Liver (tissue), 9 donors: ENCODE measurements around the gene SESN3. TPM values are rescaled to one million over a fixed set of nuclear protein-coding genes. Genes with fewer than 3 reads are reported as not detected.

Experiments
- DNase-seq: peaks from one replicate; pipeline ENCODE4 v3.0.0-alpha.2; 2017; ENCODE audit warnings: low spot score
- H3K27ac ChIP-seq, 2 donors: one replicate each; pipeline ENCODE4 v1.7.0; 2013; ENCODE audit warnings: inconsistent platforms in 2 of 2, low read length in 2 of 2, control low read depth in 1 of 2, low read depth in 1 of 2, mild to moderate bottlenecking in 1 of 2
- H3K27me3 ChIP-seq, 4 donors: one replicate each; pipeline versions ENCODE4 v1.6.1 to v1.7.0; 2013; ENCODE audit warnings: low read length in 3 of 4, inconsistent platforms in 1 of 4, mild to moderate bottlenecking in 1 of 4, moderate library complexity in 1 of 4; ENCODE audit not compliant: control insufficient read depth in 4 of 4, insufficient read depth in 4 of 4
- H3K36me3 ChIP-seq, 4 donors: one replicate each; pipeline versions ENCODE4 v1.6.1 to v1.7.0; 2013; ENCODE audit warnings: low read length in 3 of 4, mild to moderate bottlenecking in 3 of 4, low read depth in 1 of 4, moderate library complexity in 1 of 4; ENCODE audit not compliant: control insufficient read depth in 4 of 4, insufficient read depth in 3 of 4
- H3K4me1 ChIP-seq, 4 donors: one replicate each; pipeline versions ENCODE4 v1.6.1 to v1.7.0; 2013; ENCODE audit warnings: low read length in 3 of 4, mild to moderate bottlenecking in 3 of 4, moderate library complexity in 1 of 4; ENCODE audit not compliant: control insufficient read depth in 4 of 4, insufficient read depth in 4 of 4
- H3K4me3 ChIP-seq, 3 donors: one replicate each; pipeline versions ENCODE4 v1.6.1 to v1.7.0; 2013; ENCODE audit warnings: low read length in 3 of 3, control low read depth in 1 of 3, low read depth in 1 of 3, mild to moderate bottlenecking in 1 of 3
- H3K9ac ChIP-seq, 2 donors: one replicate each; pipeline ENCODE4 v1.7.0; 2013; ENCODE audit warnings: low read length in 2 of 2, mild to moderate bottlenecking in 2 of 2, moderate library complexity in 2 of 2, control low read depth in 1 of 2, low read depth in 1 of 2
- H3K9me3 ChIP-seq, 4 donors: one replicate each; pipeline versions ENCODE4 v1.6.1 to v1.7.0; 2013; ENCODE audit warnings: low read length in 3 of 4; ENCODE audit not compliant: control insufficient read depth in 4 of 4
- CTCF ChIP-seq: fragments of 150-350 bp; IDR thresholded peaks from 2 replicates; pipeline ENCODE4 v1.5.1; 2017; ENCODE audit warnings: improper control_type of control experiment, low read depth, low read length; ENCODE audit not compliant: missing input control
- EGR1 ChIP-seq, 2 donors: IDR thresholded peaks; 2 replicates each; pipeline ENCODE4 v1.6.1; 2016 to 2018; ENCODE audit warnings: antibody characterized with exemption in 2 of 2, low read depth in 2 of 2
- FOXA2 ChIP-seq: IDR thresholded peaks from 2 replicates; pipeline ENCODE4 v1.6.1; 2016; ENCODE audit warnings: antibody characterized with exemption
- GABPA ChIP-seq, 2 donors: IDR thresholded peaks in 1 of 2; conservative IDR thresholded peaks in 1 of 2; 2 replicates each; pipeline ENCODE4 v1.6.1; 2016; ENCODE audit warnings: antibody characterized with exemption in 2 of 2, mild to moderate bottlenecking in 1 of 2, moderate library complexity in 1 of 2
- HNF4A ChIP-seq, 2 donors: conservative IDR thresholded peaks; 2 replicates each; pipeline ENCODE4 v1.6.1; 2016; ENCODE audit warnings: antibody characterized with exemption in 2 of 2, mild to moderate bottlenecking in 2 of 2
- HNF4G ChIP-seq: IDR thresholded peaks from 2 replicates; pipeline ENCODE4 v1.6.1; 2016; ENCODE audit warnings: antibody characterized with exemption
- JUND ChIP-seq, 2 donors: IDR thresholded peaks; 2 replicates each; pipeline ENCODE4 v1.6.1; 2016; ENCODE audit warnings: antibody characterized with exemption in 2 of 2
- MAX ChIP-seq: IDR thresholded peaks from 2 replicates; pipeline ENCODE4 v1.6.1; 2016; ENCODE audit warnings: antibody characterized with exemption
- NR2F2 ChIP-seq: IDR thresholded peaks from 2 replicates; pipeline ENCODE4 v1.6.1; 2016; ENCODE audit warnings: antibody characterized with exemption
- RAD21 ChIP-seq, 2 donors: IDR thresholded peaks; 2 replicates each; pipeline ENCODE4 v1.6.1; 2016; ENCODE audit warnings: antibody characterized with exemption in 2 of 2, mild to moderate bottlenecking in 2 of 2
- RXRA ChIP-seq, 2 donors: IDR thresholded peaks; 2 replicates each; pipeline ENCODE4 v1.6.1; 2017 to 2018; ENCODE audit warnings: antibody characterized with exemption in 2 of 2, mild to moderate bottlenecking in 1 of 2
- SP1 ChIP-seq: IDR thresholded peaks from 2 replicates; pipeline ENCODE4 v1.6.1; 2018; ENCODE audit warnings: antibody characterized with exemption, mild to moderate bottlenecking
- TAF1 ChIP-seq: conservative IDR thresholded peaks from 2 replicates; pipeline ENCODE4 v1.6.1; 2016; ENCODE audit warnings: antibody characterized with exemption, mild to moderate bottlenecking
- YY1 ChIP-seq: IDR thresholded peaks from 2 replicates; pipeline ENCODE4 v1.6.1; 2016; ENCODE audit warnings: antibody characterized with exemption, mild to moderate bottlenecking
- WGBS: extraction: QIAGEN DNeasy Blood & Tissue Kit; methylation state at CpG from one replicate; pipeline ENCODE4 v1.1.7; 2013; 5-methylcytosine and 5-hydroxymethylcytosine counted together
- polyA plus RNA-seq, 2 donors: library from polyadenylated mRNA; stranded (reverse) in 1 of 2; unstranded in 1 of 2; fragments of 200-250 nt in 1 of 2; fragments of >200 nt in 1 of 2; fragmentation: Nextera tagmentation in 1 of 2; extraction: Ambion mirVana in 1 of 2; gene quantifications; one replicate each; pipeline versions ENCODE4 v1.2.1 to v1.2.3, GENCODE V29; 2013 to 2015
- total RNA-seq, 2 donors: library from RNA; depleted of rRNA; stranded (reverse); fragments of >200 nt; gene quantifications; one replicate each; pipeline ENCODE4 v1.2.3, GENCODE V29; 2014
- TF ChIP-seq, protein P1 (sequence below): IDR thresholded peaks from 2 replicates; pipeline ENCODE4 v1.6.1; 2016; ENCODE audit warnings: antibody characterized with exemption
- TF ChIP-seq, protein P2 (sequence below): IDR thresholded peaks from 2 replicates; pipeline ENCODE4 v1.6.1; 2016; ENCODE audit warnings: antibody characterized with exemption, mild to moderate bottlenecking
- TF ChIP-seq, protein P3 (sequence below): IDR thresholded peaks from 2 replicates; pipeline ENCODE4 v1.6.1; 2016; ENCODE audit warnings: antibody characterized with exemption
- donor health status: healthy.
- donor health status: healthy.
- donor health status: healthy.
- donor health status: healthy.
- donor health status: healthy.

SESN3 gene
- total and polyA plus RNA-seq, 4 donors, result 0.85 to 46.6 (median 2.6) TPM

DNA sequence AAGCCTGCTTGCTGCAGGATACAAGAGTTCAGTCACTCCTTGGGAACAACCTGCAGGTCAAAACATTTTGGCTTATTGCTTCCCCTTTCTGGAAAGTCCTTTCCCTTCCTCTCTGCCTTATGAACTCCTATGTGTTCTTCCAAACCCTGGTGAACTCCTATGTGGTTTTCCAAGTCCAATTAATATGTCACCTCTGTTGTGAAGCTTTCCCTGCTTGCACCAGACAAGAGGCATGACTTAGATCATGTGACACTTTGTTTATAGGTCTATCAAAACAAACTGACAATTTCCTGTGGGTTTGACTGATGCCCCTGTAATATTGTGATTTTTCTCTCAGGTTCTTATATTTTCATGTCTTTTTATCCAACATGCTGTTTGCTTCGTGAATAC lies 77.2 kb downstream of the SESN3 start:
- H3K4me3 ChIP-seq, result no peak overlapping the region
- H3K9me3 ChIP-seq, result no peaks in the 10 kb centered on the region
- H3K9ac ChIP-seq, result no peak overlapping the region
- no peak overlapping the region for H3K27ac ChIP-seq
- H3K4me1 ChIP-seq, result peaks cover 0 to 25% (median 13%) of the 10 kb centered on the region in 4 donors
- no peaks in the 10 kb centered on the region for H3K27me3 ChIP-seq
- H3K36me3 ChIP-seq, result no peaks in the 10 kb centered on the region
- no peak for TF ChIP-seq JUND (IDR thresholded peaks at IDR 0.05)
- TF ChIP-seq, protein P1, sequence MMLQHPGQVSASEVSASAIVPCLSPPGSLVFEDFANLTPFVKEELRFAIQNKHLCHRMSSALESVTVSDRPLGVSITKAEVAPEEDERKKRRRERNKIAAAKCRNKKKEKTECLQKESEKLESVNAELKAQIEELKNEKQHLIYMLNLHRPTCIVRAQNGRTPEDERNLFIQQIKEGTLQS, result no peak
- no peak for TF ChIP-seq FOXA2
- TF ChIP-seq RXRA (IDR thresholded peaks at IDR 0.05), result no peak
- TF ChIP-seq MAX, result no peak
- TF ChIP-seq, protein P2, sequence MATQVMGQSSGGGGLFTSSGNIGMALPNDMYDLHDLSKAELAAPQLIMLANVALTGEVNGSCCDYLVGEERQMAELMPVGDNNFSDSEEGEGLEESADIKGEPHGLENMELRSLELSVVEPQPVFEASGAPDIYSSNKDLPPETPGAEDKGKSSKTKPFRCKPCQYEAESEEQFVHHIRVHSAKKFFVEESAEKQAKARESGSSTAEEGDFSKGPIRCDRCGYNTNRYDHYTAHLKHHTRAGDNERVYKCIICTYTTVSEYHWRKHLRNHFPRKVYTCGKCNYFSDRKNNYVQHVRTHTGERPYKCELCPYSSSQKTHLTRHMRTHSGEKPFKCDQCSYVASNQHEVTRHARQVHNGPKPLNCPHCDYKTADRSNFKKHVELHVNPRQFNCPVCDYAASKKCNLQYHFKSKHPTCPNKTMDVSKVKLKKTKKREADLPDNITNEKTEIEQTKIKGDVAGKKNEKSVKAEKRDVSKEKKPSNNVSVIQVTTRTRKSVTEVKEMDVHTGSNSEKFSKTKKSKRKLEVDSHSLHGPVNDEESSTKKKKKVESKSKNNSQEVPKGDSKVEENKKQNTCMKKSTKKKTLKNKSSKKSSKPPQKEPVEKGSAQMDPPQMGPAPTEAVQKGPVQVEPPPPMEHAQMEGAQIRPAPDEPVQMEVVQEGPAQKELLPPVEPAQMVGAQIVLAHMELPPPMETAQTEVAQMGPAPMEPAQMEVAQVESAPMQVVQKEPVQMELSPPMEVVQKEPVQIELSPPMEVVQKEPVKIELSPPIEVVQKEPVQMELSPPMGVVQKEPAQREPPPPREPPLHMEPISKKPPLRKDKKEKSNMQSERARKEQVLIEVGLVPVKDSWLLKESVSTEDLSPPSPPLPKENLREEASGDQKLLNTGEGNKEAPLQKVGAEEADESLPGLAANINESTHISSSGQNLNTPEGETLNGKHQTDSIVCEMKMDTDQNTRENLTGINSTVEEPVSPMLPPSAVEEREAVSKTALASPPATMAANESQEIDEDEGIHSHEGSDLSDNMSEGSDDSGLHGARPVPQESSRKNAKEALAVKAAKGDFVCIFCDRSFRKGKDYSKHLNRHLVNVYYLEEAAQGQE, result no peak
- TF ChIP-seq YY1, result no peak
- no peak for TF ChIP-seq NR2F2
- TF ChIP-seq HNF4A (conservative IDR thresholded peaks at IDR 0.05), result no peak
- no peak for TF ChIP-seq SP1
- TF ChIP-seq, protein P3, sequence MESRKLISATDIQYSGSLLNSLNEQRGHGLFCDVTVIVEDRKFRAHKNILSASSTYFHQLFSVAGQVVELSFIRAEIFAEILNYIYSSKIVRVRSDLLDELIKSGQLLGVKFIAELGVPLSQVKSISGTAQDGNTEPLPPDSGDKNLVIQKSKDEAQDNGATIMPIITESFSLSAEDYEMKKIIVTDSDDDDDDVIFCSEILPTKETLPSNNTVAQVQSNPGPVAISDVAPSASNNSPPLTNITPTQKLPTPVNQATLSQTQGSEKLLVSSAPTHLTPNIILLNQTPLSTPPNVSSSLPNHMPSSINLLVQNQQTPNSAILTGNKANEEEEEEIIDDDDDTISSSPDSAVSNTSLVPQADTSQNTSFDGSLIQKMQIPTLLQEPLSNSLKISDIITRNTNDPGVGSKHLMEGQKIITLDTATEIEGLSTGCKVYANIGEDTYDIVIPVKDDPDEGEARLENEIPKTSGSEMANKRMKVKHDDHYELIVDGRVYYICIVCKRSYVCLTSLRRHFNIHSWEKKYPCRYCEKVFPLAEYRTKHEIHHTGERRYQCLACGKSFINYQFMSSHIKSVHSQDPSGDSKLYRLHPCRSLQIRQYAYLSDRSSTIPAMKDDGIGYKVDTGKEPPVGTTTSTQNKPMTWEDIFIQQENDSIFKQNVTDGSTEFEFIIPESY, result no peak
- TF ChIP-seq TAF1, result no peak
- no peak for TF ChIP-seq CTCF
- no peak for TF ChIP-seq EGR1 (IDR thresholded peaks at IDR 0.05; ENCODE audit: low read depth in 2 of 2)
- no peak for TF ChIP-seq GABPA (IDR thresholded peaks at IDR 0.05 in 1 of 2, conservative IDR thresholded peaks at IDR 0.05 in 1 of 2)
- no peak for TF ChIP-seq RAD21 (IDR thresholded peaks at IDR 0.05)
- TF ChIP-seq HNF4G, result no peak
- no peak for DNase-seq
- WGBS, result 84% methylated on average over 1 of the region's 1 CpG
